GM18519 (cell line): Measurements from ENCODE around the gene ZNF304.
"Not testable (repeated sequence)": the region's sequence is repeated elsewhere in the genome, so short reads cannot be mapped to it uniquely, and the experiment has no call there.

Experiments used
- ATAC-seq: cut with Tn5 transposase; IDR thresholded peaks from one replicate; pipeline ENCODE4 v1.9.1; 2021; ENCODE audit warnings: mild to moderate bottlenecking, moderate library complexity; ENCODE audit not compliant: unreplicated experiment, low FRiP score

ZNF304 gene

GRCh38 chr19:57359300-57359699 lies 8.2 kb downstream of the ZNF304 start:
- no peak for ATAC-seq

DNA sequence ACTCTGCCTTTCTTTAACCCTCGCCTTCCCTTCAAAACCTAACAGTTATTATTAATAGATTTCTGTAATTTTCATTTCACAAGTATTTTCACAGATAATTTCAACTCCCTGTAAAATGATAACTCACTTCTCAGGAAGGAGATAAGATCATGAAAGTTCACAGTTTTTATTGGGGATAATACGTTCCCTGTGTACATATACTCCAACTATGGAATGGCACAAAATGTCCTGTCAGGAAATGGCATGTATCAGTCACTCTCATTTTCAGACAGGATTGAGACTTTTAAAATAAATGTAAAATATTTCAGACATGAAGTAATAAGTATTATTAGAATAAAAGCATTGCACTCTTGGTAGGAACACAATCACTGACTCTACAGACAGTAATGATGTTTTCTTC lies 11.3 kb downstream of the ZNF304 start:
- ATAC-seq = no peak

GRCh38 chr19:57362997-57363687 lies 12.1 kb downstream of the ZNF304 start, which contains the start of the genes TRAPPC2B and ZNF547:
Gene TRAPPC2B (plus strand): TSS chr19:57363551. CDS start chr19:57364834, 1,283 bp downstream.
Gene ZNF547 (plus strand): TSS chr19:57363551. CDS start chr19:57368556, 5,005 bp downstream.
- peak; percentile 84 for ATAC-seq

GRCh38 chr19:57363688-57364181 lies 12.7 kb downstream of the ZNF304 start:
- ATAC-seq = no peak

DNA sequence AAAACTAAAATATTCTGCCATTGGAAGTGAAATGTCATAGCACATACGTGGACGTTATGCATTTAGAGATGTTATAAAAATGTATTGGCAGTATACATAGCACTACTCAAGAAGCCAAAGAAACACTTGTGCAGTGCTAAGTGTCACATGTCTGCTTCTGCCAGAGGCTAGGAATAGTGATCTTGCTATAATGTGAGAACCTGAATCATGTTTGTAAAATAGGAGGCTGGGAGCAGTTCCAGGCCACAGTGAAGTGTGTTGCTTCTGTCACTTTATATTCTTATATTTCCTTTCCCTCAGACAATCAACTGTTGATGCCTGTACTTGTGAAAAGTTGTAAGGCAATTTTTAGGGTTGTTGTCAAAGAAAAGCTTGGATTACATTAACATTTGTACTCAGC lies 15.7 kb downstream of the ZNF304 start:
- ATAC-seq = no peak

- no peak for ATAC-seq
Observed at GRCh38 chr19:57374179-57374578, 23.1 kb downstream of the ZNF304 start.

DNA sequence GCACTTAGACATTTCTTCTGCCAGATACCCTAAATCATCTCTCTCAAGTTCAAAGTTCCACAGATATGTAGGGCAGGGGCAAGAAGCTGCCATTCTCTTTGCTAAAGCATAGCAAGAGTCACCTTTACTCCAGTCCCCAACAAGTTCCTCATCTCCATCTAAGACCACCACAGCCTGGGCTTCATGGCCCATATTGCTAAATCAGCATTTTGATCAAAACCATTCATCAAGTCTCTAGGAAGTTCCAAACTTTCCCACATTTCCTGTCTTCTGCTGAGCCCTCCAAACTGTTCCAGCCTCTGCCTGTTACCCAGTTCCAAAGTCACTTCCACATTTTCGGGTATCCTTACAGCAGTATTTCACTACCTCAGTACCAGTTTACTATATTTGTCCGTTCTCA lies 23.6 kb downstream of the ZNF304 start:
- not testable (repeated sequence) for ATAC-seq

DNA sequence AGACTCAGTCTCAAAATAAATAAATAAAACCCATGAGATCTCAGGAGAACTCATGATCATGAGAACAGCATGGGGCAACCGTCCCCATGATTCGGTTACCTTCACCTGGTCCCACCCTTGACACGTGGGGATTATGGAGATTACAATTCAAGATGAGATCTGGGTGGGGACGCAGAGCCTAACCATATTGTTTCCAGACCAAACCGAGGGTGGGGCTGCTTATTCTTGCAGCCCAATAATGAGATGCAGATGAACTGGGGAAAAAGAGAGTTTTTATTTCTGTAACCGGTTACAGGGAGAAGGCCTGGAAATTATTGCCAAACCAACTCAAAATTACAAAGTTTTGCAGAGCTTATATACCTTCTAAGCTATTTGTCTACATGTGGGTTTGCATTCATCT lies 25.1 kb downstream of the ZNF304 start:
- ATAC-seq = no peak

DNA sequence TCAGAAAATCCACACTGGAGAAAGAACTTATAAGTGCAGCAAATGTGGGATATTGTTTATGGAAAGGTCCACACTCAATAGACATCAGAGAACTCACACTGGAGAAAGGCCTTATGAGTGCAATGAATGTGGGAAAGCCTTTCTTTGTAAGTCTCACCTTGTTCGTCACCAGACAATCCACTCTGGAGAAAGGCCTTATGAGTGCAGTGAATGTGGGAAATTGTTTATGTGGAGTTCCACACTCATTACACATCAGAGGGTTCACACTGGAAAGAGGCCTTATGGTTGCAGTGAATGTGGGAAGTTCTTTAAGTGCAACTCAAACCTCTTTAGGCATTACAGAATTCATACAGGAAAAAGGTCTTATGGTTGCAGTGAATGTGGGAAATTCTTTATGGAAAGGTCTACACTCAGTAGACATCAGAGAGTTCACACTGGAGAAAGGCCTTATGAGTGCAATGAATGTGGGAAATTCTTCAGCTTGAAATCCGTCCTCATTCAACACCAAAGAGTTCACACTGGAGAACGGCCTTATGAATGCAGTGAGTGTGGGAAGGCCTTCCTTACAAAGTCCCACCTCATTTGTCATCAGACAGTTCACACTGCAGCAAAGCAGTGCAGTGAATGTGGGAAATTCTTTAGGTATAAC lies 26.6 kb downstream of the ZNF304 start:
- ATAC-seq = no peak

DNA sequence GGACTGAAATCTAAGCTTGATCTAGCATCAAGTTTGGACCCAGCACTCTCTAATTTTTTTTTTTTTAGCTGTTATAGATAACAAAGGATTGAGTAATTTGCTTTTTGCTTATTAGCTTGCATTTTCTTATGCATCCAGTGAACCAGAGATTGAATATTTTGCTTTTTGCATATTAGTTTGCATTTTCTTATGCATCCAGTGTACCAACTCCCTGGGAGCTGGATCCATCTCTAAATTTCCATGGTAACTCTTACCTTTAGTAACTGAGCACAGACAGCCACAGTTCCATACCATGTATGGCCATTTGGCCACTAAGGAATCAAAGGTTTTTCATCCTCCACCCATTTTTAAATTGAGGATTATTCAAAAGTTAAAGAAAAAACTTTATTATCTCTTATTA lies 29.9 kb downstream of the ZNF304 start:
- no peak for ATAC-seq

DNA sequence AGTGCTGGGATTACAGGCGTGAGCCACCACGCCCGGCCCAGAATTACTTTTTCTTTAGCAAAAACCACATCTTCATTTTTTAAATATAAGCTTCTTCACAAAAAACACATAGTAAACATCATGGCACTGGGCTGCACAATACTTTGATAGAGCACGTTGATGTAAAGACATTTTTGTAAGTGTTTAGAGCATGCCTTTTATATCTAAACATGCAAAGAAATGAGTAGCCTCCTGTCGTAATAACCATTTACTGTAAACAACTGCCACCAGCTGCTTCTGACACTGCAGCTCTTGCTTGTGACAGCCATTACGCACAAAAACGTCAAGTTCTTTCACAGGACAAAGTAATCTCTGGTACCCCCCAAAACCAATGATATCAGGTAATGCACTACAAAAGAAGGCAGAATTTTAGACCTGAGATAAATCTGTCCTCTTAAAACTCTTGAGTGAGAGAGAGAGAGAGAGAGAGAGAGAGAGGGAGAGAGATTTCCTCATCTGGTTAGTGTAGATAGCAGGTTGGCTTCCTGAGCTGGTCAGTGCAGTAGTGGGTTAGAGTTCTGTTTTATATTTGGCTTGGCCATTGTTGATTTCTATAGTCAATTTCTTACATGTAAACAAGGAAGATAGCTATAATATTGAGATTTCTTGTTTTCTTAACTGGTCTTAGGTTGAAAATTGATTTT lies 31.9 kb downstream of the ZNF304 start:
- no peak for ATAC-seq

DNA sequence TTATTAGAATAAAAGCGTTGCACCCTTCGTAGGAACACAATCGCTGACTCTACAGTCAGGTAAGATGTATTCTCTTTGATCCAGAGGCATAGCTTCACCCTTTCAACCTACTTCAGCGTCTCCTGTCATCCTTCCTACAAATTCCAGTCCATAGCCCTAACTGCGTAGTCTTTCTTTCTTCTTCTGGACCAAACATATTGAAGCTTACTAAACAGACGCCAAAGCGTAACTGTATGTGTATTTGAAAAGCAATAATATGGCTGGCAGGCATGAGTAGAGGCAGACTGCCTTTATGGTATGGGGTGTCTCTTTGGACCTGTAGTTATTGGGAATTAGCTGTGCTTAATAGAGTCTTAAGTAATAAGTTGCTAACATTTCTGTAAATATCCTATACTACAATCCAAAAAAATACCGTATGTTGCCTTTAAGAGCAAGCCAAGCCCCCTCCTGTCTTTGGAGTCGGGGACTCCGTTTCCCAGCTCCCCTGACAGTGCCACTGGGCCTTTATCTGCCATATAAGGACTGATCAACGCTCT lies 38.2 kb downstream of the ZNF304 start:
- ATAC-seq = no peak

DNA sequence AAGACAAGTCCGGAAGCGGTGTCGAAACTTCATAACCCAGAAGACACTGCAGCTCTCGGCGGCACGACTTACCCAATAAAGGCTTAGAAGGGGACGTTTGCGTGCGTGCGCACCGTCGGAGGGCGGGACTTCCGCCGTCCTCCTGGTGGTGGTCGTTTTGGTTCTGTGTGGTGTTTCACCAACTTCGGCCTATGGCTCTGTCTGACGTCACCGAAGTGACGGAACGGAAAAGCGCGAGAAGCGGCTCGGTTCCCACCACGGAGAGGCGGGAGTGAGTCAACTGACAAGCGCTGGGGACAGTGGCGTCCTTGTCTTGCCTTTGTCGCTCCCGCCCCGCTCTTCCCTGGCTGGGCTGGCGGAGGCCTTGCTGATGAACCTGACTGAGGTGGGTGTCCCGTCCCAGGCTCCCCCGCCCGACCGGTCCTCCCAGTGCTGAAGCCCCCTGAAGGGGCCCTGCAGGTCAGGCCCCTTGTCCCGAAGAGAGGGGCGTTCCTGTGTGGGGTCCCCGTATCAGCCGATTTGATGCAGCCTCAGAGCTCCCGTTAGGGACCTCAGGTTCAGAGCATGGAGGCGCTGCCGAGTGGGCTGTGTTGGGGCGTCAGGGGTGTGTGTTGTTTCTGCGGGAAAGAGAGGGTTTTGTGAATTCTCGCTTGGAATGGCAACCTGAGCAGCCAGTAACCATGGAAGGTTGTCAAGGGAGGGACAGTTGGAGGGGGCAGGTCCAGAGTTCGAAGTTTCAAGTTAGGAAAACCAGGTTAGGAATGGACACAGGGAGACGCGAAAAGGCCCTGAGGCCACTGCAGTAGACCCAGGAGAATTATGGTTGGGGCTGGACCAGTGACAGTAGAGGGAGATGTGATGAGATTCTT lies 38.9 kb downstream of the ZNF304 start, which contains the start of gene ZNF548:
TSS of gene ZNF548 (plus strand) at position 125 of the 869 bp plus-strand sequence. CDS start at position 371, 246 bp downstream.
- ATAC-seq = peak; percentile 89

DNA sequence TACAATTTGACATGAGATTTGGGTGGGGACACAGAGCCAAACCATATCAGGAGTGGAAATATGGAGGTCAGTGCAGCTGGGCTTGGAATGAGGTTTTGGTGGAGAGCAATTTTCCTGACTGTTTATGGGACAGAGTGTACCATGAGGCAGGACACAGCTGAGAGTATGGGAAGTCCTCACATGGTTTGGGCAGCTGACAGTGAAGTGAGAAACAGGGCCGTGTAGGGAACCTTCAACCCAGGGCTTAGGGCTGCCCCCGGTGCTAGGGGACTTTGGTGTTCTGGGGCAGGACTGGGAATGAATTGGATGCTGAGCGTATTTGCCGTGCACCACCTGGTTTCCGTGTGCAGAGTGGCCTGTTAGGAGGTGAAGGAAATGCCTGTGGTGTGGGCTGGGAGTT lies 44.6 kb downstream of the ZNF304 start:
- no peak for ATAC-seq

DNA sequence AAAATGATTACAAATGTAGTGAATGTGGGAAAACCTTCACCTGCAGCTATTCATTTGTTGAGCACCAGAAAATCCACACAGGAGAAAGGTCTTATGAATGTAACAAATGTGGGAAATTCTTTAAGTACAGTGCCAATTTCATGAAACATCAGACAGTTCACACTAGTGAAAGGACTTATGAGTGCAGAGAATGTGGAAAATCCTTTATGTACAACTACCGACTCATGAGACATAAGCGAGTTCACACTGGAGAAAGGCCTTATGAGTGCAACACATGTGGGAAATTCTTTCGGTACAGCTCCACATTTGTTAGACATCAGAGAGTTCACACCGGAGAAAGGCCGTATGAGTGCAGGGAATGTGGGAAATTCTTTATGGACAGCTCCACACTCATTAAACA lies 47.8 kb downstream of the ZNF304 start:
- ATAC-seq = no peak

GRCh38 chr19:57403737-57404563 lies 52.9 kb downstream of the ZNF304 start:
- no peak for ATAC-seq

- no peak for ATAC-seq
Observed at GRCh38 chr19:57406516-57407123, 55.5 kb downstream of the ZNF304 start.
